GM18909 (cell line): ENCODE data around the gene NDUFA8.
"Not testable (repeated sequence)": the region's sequence is repeated elsewhere in the genome, so short reads cannot be mapped to it uniquely, and the experiment has no call there.

Experiments used
- ATAC-seq: cut with Tn5 transposase; IDR thresholded peaks from one replicate; pipeline ENCODE4 v1.9.1; 2021; ENCODE audit warnings: mild to moderate bottlenecking; ENCODE audit not compliant: unreplicated experiment, poor library complexity

NDUFA8 gene

GRCh38 chr9:122124528-122124927 is 35.1 kb downstream of the NDUFA8 start:
- no peak for ATAC-seq

GRCh38 chr9:122124048-122124447 is 35.5 kb downstream of the NDUFA8 start:
- no peak for ATAC-seq

GRCh38 chr9:122122903-122123632 is 36.5 kb downstream of the NDUFA8 start:
- ATAC-seq, result peak; percentile 50

GRCh38 chr9:122122468-122122867 is 37.1 kb downstream of the NDUFA8 start:
- ATAC-seq, result no peak

GRCh38 chr9:122121931-122122330 is 37.6 kb downstream of the NDUFA8 start:
- no peak for ATAC-seq

GRCh38 chr9:122121391-122121790 is 38.2 kb downstream of the NDUFA8 start:
- ATAC-seq, result no peak

- no peak for ATAC-seq
Observed at GRCh38 chr9:122120316-122121071, 39.1 kb downstream of the NDUFA8 start.

- no peak for ATAC-seq
Observed at GRCh38 chr9:122119721-122120120, 39.9 kb downstream of the NDUFA8 start.

- no peak for ATAC-seq
Observed at GRCh38 chr9:122119166-122119521, 40.4 kb downstream of the NDUFA8 start.

- no peak for ATAC-seq
Observed at GRCh38 chr9:122118343-122119165, 41.0 kb downstream of the NDUFA8 start.

- ATAC-seq, result not testable (repeated sequence)
Observed at GRCh38 chr9:122117241-122117640, 42.3 kb downstream of the NDUFA8 start.

GRCh38 chr9:122116448-122117173 is 43.0 kb downstream of the NDUFA8 start:
- no peak for ATAC-seq

- ATAC-seq, result no peak
Observed at GRCh38 chr9:122116040-122116439, 43.5 kb downstream of the NDUFA8 start.

- no peak for ATAC-seq
Observed at GRCh38 chr9:122115176-122116035, 44.2 kb downstream of the NDUFA8 start.

- no peak for ATAC-seq
Observed at GRCh38 chr9:122113574-122113973, 46.0 kb downstream of the NDUFA8 start.

- no peak for ATAC-seq
Observed at GRCh38 chr9:122112238-122112637, 47.3 kb downstream of the NDUFA8 start.

- no peak for ATAC-seq
Observed at GRCh38 chr9:122111413-122112085, 48.0 kb downstream of the NDUFA8 start.

- no peak for ATAC-seq
Observed at GRCh38 chr9:122110100-122110833, 49.3 kb downstream of the NDUFA8 start.
